Measurements from ENCODE around the gene PPP3CA. TPM values are rescaled to one million over a fixed set of nuclear protein-coding genes. Genes with fewer than 3 reads are reported as not detected.

The PPP3CA gene
- total RNA-seq, 1 donor = 64.4 TPM

DNA sequence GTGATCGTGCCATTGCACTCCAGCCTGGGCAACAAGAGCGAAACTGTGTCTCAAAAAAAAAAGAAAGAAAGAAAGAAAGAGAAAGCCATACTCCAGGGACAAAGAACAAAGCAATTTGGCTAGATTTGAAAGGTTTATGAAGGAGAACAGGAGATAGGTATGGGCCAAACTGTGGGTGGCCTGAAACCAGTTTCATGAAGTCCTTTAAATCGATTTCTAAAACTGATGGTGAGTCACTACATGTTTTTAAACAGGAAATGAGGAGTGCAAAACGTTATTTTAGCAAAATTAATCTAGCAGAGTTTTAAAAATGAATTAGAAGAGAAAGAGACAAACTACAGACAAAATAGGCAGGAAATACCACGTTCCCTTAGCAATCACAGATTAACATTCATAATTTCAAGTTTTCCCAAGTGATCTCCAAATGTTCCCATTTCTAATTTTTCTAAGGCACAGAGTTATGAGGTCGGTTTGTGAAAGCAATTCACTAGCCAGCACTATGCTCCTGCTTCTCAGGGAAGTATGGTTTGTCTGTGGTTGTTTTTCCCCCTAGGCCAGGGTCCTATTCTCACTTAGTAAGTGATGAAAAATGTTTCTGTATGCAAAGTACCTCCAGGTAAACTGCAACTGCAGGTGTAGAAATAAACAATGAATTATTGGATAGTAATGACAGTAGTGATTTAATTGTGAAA is 190.6 kb downstream of the PPP3CA start:
- DNase-seq (ENCODE audit: low read depth) = peak; percentile 22
- no peak overlapping the region for H3K4me3 ChIP-seq (ENCODE audit: low read depth, low read length)
- TF ChIP-seq, protein P1, sequence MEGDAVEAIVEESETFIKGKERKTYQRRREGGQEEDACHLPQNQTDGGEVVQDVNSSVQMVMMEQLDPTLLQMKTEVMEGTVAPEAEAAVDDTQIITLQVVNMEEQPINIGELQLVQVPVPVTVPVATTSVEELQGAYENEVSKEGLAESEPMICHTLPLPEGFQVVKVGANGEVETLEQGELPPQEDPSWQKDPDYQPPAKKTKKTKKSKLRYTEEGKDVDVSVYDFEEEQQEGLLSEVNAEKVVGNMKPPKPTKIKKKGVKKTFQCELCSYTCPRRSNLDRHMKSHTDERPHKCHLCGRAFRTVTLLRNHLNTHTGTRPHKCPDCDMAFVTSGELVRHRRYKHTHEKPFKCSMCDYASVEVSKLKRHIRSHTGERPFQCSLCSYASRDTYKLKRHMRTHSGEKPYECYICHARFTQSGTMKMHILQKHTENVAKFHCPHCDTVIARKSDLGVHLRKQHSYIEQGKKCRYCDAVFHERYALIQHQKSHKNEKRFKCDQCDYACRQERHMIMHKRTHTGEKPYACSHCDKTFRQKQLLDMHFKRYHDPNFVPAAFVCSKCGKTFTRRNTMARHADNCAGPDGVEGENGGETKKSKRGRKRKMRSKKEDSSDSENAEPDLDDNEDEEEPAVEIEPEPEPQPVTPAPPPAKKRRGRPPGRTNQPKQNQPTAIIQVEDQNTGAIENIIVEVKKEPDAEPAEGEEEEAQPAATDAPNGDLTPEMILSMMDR (IDR thresholded peaks at IDR 0.05; ENCODE audit: insufficient read depth, low read length) = no peak

DNA sequence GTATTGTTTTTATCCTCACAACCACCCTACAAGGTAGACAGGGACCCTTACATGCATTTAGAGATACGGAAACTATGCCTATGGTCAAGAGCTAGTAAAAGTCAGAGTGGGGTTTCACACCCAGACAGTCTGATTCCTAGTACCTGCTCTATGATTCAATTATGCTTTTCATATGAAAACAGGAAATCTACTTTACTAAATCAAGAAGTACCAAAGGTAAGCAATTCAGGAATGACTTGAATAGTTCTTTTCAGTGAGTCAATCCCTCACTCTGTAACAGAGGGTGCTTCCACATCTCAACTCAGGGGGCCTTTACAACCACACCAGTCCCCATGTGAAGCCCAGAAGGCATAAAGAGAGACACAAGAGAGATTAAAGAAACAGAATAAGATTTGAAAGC is 191.4 kb downstream of the PPP3CA start:
- no peak for DNase-seq (ENCODE audit: low read depth)
- TF ChIP-seq, protein P1 (IDR thresholded peaks at IDR 0.05; ENCODE audit: insufficient read depth, low read length) = no peak
- H3K4me3 ChIP-seq (ENCODE audit: low read depth, low read length) = no peak overlapping the region

DNA sequence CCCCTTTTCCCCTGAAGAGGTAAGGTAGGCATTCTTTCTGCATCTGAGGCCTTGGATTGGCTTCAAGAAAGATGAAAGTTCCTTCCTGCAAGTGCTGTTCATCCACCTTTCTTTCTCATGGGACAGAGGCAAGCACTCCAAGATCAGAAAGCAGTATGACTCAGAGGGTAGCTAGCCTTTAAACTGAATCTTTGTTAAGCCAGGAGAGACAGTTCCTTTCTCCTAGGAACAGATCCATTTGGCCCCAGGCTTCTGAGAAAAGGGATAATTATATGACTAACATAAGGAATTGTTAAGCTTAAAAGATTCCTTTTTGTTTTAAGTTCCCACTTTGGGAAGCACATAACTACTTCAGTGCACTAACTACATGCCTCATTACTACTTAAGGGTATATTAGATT is 192.0 kb downstream of the PPP3CA start:
- no peak overlapping the region for H3K4me3 ChIP-seq (ENCODE audit: low read depth, low read length)
- DNase-seq (ENCODE audit: low read depth) = peak; percentile 76
- TF ChIP-seq, protein P1 (IDR thresholded peaks at IDR 0.05; ENCODE audit: insufficient read depth, low read length) = no peak

GRCh38 chr4:101153653-101154052 is 193.7 kb downstream of the PPP3CA start:
- DNase-seq (ENCODE audit: low read depth) = no peak
- no peak overlapping the region for H3K4me3 ChIP-seq (ENCODE audit: low read depth, low read length)
- TF ChIP-seq, protein P1 (IDR thresholded peaks at IDR 0.05; ENCODE audit: insufficient read depth, low read length) = no peak

GRCh38 chr4:101152521-101152920 is 194.8 kb downstream of the PPP3CA start:
- TF ChIP-seq, protein P1 (IDR thresholded peaks at IDR 0.05; ENCODE audit: insufficient read depth, low read length) = no peak
- no peak for DNase-seq (ENCODE audit: low read depth)
- H3K4me3 ChIP-seq (ENCODE audit: low read depth, low read length) = no peak overlapping the region

DNA sequence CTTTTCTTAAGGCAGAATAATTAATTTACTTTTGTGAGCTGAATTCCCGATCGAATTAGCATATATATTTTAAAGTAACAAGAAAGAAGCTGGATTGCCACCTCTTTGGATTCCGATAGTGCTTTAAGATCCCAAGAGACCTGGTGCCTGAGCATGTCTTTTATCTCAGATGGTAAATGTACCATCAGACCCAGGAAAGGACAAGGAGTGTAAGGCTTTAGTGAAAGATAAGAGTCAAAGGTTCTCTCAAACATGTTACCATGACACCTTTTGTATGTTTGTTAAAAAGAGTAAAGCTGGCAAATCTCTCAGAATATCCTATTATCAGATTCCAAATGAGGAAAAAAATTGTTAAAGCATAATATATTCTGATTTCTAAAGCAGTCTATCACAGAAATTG is 198.8 kb downstream of the PPP3CA start:
- TF ChIP-seq, protein P1 (IDR thresholded peaks at IDR 0.05; ENCODE audit: insufficient read depth, low read length) = no peak
- no peak for DNase-seq (ENCODE audit: low read depth)
- no peak overlapping the region for H3K4me3 ChIP-seq (ENCODE audit: low read depth, low read length)

GRCh38 chr4:101147283-101147682 is 200.0 kb downstream of the PPP3CA start:
- TF ChIP-seq, protein P1 (IDR thresholded peaks at IDR 0.05; ENCODE audit: insufficient read depth, low read length) = no peak
- no peak for DNase-seq (ENCODE audit: low read depth)
- no peak overlapping the region for H3K4me3 ChIP-seq (ENCODE audit: low read depth, low read length)

Data from fibroblast of the aortic adventitia (primary cell).